ENCODE data around the gene SLC12A4.

Gene SLC12A4

DNA sequence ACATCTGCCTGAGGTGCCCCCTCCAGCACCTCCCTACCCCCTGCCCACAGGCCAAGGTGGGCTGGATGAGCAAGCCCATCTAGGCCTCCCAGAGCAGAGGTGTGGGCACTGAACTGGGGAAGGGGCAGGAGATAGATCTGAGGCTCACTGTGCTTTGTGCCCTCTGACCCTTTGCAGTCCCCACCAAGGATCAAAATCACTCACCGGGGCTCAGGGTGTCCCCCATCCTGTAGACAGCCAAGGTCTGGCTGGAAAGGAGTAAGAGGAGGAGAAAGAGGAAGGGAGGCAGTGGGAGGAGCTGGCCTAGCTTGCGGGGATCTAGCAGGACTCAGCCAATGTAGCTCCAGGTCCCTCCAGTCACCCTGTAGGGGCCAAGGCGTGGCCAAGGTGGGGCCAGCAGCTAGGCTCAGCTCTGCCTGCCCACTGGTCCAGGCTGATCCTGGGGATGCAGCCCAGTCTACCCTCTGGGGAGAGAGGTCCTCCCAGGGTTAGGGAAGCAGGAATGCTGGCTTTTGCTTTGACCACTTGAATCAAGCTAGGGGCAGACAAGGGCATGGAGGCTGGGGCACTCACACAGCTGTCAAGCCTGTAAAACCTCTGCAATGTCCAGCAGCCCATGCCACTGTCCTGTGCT, 1.8 kb downstream of the SLC12A4 start:
- H3K4me3 ChIP-seq (ENCODE audit: low read depth, low read length), result peak overlapping the region; percentile 71
- DNase-seq (ENCODE audit: low read depth), result no peak
- TF ChIP-seq, protein P1, sequence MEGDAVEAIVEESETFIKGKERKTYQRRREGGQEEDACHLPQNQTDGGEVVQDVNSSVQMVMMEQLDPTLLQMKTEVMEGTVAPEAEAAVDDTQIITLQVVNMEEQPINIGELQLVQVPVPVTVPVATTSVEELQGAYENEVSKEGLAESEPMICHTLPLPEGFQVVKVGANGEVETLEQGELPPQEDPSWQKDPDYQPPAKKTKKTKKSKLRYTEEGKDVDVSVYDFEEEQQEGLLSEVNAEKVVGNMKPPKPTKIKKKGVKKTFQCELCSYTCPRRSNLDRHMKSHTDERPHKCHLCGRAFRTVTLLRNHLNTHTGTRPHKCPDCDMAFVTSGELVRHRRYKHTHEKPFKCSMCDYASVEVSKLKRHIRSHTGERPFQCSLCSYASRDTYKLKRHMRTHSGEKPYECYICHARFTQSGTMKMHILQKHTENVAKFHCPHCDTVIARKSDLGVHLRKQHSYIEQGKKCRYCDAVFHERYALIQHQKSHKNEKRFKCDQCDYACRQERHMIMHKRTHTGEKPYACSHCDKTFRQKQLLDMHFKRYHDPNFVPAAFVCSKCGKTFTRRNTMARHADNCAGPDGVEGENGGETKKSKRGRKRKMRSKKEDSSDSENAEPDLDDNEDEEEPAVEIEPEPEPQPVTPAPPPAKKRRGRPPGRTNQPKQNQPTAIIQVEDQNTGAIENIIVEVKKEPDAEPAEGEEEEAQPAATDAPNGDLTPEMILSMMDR (IDR thresholded peaks at IDR 0.05; ENCODE audit: insufficient read depth, low read depth, low read length, missing control alignments), result no peak

DNA sequence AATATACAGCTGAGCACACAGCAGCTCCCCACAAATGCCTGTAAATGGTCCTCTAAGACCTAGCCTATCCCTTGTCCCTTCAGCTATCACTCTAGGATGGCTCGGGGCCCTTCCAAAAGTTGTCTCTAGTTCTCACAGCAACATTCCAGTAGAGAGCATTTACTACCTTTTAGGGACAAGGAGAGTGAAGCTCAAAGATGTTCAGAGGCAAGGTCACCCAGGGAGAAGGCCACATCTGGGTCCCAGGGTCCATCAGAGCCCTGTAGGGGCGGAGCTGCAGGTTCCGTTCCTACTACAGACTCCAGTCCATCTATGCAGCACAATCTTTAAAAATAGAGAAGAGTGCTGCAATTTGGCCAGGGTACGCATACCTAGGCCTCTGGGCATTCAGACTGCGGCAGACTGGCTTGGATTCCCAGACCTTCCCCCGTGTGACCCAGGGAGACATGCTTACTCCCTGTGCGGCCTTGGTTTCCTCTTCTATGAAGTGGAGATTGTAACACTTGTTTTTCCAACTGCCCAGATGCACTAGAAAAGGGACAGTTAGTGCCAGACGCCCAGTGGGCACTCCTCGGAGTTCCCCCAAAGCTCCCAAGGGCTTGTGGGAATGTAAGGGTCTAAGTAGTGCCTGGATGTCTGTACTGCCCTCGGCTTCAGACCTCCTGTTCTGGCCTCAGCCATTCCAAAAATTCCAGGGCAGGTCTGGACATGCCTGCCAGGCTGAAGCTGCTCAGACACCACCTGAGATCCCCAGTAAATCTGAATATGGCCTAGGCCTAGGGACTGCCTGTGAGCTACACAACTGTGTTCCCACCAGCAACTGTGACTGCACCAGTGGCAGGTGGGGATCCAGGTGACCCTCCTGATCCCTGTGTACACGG, 2.5 kb downstream of the SLC12A4 start:
- TF ChIP-seq, protein P1 (IDR thresholded peaks at IDR 0.05; ENCODE audit: insufficient read depth, low read depth, low read length, missing control alignments), result no peak
- H3K4me3 ChIP-seq (ENCODE audit: low read depth, low read length), result no peak overlapping the region; the same call in 1 of the 2 replicates
- DNase-seq (ENCODE audit: low read depth), result no peak

DNA sequence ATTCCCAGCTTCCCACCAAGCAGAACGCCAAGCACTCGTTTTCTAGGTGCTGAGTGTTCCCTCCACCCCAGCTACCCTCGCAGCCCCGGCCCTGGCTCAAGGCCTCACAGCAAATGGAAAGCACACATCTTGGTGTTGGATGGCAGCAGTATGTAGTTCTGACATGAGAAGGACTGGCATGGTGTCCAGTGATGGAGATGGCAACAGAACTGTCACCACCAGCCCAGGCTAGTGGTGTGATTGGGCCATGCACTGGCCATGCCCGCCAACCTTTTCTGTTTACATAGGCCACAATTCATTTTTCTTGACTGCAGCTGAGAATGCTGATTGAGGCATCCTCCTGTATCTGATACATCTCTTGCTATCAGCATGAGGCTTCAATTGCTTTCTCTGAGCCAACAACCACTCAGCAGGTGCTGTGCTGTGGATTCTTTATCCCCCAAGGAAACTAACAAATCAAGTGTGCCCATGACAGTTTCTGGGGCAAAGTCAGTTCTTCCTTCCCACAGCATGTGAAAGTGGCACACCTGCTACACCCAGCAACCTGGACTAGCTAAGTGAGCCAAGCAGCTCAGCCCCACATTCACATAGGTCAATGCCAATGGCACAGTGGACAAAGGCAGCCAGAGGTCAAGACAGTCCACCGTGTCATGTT, 3.8 kb downstream of the SLC12A4 start:
- TF ChIP-seq, protein P1 (IDR thresholded peaks at IDR 0.05; ENCODE audit: insufficient read depth, low read depth, low read length, missing control alignments), result no peak
- H3K4me3 ChIP-seq (ENCODE audit: low read depth, low read length), result no peak overlapping the region
- DNase-seq (ENCODE audit: low read depth), result no peak

DNA sequence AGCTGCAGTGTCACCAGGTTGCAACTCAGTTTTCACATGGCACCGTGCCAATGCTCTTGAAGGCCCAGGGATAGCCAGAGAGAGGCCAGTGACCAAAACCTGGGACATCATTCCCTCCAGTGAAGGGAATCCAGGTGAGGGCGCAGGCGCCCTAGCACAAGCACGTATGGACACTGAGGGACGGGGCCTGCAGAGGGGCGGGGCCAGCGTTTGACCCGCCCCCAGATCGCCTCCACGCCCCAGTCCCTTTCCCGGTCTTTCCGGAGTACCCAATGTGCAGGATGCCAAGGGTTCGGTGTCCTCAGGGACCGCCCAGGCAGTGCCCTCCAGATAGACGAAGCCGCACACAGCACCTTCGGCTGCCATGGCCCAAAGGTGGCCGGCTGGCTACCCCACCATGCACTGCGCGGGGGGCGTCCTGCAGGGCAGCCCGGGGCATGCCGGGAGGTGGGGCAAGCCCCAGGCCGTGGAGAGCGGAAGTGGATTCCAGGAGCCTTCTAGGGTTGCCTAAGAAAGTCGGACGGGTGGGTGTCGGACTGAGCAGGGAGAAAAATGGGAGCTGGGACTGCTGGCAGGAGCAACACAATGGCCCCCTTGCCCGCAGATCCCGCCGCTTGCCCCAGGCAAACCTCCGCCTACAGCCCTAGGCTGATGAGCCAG, 4.6 kb downstream of the SLC12A4 start:
- H3K4me3 ChIP-seq (ENCODE audit: low read depth, low read length), result no peak overlapping the region
- no peak for DNase-seq (ENCODE audit: low read depth)
- TF ChIP-seq, protein P1 (IDR thresholded peaks at IDR 0.05; ENCODE audit: insufficient read depth, low read depth, low read length, missing control alignments), result no peak

DNA sequence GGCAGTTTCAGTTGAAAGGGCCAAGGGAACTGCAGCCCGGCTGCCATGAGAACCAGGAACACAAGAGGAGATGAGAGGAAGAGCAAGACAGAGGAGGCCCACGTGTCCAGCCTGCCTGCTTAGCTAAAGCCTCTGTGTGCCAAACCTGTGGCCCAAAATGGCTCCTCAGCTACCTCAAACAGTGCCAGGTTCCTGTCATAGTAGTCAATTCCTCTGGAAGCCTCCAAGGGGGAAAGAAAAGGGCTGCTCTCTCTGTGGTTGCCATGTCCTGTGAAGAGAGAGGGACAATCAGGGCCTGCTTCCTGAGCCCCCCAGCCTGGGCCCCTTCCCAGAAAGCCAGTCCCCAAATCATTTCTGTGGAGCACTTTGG, 5.2 kb downstream of the SLC12A4 start:
- DNase-seq (ENCODE audit: low read depth), result no peak
- TF ChIP-seq, protein P1 (IDR thresholded peaks at IDR 0.05; ENCODE audit: insufficient read depth, low read depth, low read length, missing control alignments), result no peak
- no peak overlapping the region for H3K4me3 ChIP-seq (ENCODE audit: low read depth, low read length)

DNA sequence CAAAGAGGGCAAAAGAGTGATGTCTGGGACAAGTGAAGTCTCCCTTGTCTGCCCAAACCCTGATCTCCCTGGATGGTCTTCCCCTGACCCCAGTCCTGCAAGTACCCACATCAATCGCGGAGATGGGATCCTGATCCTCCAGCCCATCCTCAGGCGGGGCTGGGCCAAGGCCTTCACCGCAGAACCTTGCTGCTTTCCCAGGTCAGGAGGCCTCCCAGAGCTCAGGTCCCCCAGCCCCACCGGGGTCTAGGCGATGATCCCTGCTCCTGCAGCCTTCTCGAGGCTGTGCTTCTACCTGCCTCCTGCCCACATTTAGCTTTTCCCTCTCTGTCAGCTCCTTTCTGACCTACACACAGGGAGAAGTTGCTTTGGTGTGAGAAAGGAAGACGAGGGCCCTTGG, 6.3 kb downstream of the SLC12A4 start:
- no peak for DNase-seq (ENCODE audit: low read depth)
- H3K4me3 ChIP-seq (ENCODE audit: low read depth, low read length), result no peak overlapping the region
- TF ChIP-seq, protein P1 (IDR thresholded peaks at IDR 0.05; ENCODE audit: insufficient read depth, low read depth, low read length, missing control alignments), result no peak
